Right renal cortex interstitium (tissue), 3 donors: ENCODE measurements around the gene LTBP4. TPM values are rescaled to one million over a fixed set of nuclear protein-coding genes. Genes with fewer than 3 reads are reported as not detected.
"Not testable (repeated sequence)": the region's sequence is repeated elsewhere in the genome, so short reads cannot be mapped to it uniquely, and the experiment has no call there.

Source experiments
- DNase-seq, 3 donors: peaks; one replicate each; pipeline ENCODE4 v3.0.0-alpha.2; 2013; ENCODE audit warnings: low read depth in 3 of 3, low spot score in 2 of 3
- polyA plus RNA-seq, 3 donors: library from polyadenylated mRNA; unstranded; fragments of 120-200 nt; gene quantifications; one replicate each; pipeline ENCODE4 v1.2.1, GENCODE V29; 2013; ENCODE audit not compliant: insufficient read length in 3 of 3

LTBP4 gene
- 100 to 1,000 TPM; 146 to 189 (median 159) TPM for polyA plus RNA-seq

- DNase-seq: no peak
These were observed at the start of gene LTBP4 for GRCh38 chr19:40601134-40601974. LTBP4 (plus strand) TSS chr19:40601369; CDS start chr19:40601388, 19 bp downstream.

GRCh38 chr19:40552848-40553247, 48.3 kb upstream of the LTBP4 start:
- no peak for DNase-seq

DNA sequence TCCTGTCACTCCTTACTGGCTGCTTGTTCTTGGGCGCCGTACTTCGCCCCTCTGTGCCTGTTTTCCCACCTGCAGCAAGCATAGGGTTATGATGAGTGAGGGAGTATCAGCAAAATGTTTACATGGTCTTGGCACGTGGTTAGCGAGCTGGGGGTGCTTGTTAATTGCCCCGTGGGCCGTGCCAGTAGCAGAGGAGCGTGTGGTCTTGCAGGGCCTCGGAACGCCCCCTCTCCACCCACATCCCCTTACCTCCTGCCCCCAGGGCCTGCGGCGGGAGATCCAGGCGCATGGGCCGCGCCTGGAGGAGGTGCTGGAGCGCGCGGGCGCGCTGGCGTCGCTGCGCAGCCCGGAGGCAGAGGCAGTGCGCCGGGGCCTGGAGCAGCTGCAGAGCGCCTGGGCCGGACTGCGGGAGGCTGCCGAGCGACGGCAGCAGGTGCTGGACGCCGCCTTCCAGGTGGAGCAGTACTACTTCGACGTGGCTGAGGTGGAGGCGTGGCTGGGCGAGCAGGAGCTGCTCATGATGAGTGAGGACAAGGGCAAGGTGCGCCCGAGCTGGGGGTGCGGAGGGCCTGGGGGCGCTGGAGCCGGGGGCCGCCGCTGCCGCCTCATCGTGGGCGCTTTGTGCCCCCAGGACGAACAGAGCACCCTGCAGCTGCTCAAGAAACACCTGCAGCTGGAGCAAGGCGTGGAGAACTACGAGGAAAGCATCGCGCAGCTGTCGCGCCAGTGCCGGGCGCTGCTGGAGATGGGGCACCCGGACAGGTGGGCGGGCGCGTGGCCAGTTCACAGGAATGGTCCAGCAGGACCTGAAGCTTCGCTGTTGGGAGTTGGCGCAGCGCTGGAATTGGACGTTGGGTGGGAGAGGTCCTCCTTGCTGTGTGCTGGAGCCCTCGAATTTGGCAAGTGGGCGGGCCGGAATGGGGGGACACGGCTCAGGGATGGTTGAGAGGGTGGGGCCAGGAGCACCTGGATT, 47.0 kb upstream of the LTBP4 start:
- no peak for DNase-seq

- DNase-seq: no peak
These were observed 45.0 kb upstream of the LTBP4 start for GRCh38 chr19:40555978-40556689.

GRCh38 chr19:40556953-40557530, 44.1 kb upstream of the LTBP4 start:
- DNase-seq: no peak

DNA sequence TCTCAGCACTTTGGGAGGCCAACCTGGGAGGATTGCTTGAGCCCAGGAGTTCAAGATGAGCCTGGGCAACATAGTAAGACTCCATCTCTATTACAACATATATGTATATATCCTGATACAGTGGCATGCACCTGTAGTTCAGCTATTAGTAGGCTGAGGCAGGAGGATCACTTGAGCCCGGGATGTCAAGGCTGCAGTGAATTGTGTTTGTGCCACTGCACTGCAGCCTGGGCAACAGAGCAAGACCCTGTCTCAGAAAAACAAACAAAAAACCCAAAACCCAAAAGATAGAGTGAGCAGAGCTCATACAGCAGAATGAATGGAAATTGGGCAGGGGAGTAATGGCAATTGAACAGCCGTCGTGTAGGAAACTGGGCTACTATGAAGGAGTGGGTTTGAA, 41.8 kb upstream of the LTBP4 start:
- no peak for DNase-seq

GRCh38 chr19:40560092-40560507, 41.1 kb upstream of the LTBP4 start:
- no peak for DNase-seq

DNA sequence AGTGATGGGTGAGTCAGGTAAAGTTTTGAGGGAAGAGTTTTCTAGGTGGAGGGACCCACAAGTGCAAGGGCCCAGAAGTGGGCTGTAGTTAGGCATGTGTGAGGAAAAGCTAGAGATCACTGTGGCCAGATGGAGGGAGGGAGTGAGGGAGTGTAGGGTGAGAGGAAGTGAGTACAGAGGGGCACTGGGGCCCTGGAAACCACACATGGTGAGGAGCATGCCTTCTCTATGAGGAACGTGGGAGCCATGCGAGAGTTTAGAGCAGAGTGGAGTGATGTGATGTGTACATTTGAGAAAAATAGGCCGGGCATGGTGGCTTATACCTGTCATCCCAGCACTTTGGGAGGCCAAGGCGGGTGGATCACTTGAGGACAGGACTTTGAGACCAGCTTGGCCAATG, 39.2 kb upstream of the LTBP4 start:
- DNase-seq: no peak

GRCh38 chr19:40564535-40564934, 36.6 kb upstream of the LTBP4 start:
- not testable (repeated sequence) for DNase-seq

DNA sequence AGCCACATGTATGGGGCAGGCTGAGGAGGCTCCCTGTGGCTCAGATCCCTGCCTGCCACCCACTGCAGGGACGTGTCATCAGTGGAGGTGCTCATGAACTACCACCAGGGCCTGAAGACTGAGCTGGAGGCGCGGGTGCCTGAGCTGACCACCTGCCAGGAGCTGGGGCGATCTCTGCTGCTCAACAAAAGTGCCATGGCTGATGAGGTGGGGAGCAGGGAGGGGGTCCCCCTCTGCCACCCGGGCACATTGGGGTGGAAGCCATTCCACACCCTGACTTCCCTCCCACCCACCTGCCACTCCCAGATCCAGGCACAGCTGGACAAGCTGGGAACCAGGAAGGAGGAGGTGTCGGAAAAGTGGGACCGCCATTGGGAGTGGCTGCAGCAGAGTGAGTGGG, 35.8 kb upstream of the LTBP4 start:
- DNase-seq: no peak

GRCh38 chr19:40565910-40566495, 35.2 kb upstream of the LTBP4 start:
- DNase-seq: no peak

- DNase-seq: no peak
These were observed 34.0 kb upstream of the LTBP4 start for GRCh38 chr19:40567040-40567749.

DNA sequence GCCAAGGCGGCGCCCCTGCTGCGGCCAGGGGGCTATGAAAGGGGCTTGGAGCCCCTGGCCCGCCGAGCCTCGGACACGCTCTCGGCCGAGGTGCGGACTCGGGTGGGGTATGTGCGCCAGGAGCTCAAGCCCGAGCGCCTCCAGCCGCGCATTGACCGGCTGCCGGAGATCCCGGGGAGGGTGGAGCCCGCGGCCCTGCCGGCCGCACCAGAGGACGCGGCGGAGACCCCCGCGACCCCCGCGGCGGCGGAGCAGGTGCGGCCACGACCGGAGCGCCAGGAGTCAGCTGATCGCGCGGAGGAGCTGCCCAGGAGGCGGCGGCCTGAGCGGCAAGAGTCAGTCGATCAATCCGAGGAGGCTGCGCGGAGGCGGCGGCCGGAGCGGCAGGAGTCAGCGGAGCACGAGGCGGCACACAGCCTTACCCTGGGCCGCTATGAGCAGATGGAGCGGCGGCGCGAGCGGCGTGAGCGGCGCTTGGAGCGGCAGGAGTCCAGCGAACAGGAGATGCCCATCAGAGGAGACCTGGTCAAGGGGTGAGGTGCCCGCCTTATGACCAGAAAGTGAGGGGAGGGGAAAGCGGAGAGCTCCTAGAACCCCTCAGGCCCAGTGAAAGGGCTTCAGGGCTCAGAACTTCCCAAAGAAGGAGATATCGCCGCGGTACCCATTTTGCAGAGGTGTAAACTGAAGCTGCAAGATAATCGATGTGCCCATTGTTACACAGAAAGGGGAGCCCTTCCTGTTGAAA, 33.2 kb upstream of the LTBP4 start:
- DNase-seq: no peak

GRCh38 chr19:40570313-40571004, 30.7 kb upstream of the LTBP4 start:
- DNase-seq: peak; percentile 85 to 93 (median 91)

DNA sequence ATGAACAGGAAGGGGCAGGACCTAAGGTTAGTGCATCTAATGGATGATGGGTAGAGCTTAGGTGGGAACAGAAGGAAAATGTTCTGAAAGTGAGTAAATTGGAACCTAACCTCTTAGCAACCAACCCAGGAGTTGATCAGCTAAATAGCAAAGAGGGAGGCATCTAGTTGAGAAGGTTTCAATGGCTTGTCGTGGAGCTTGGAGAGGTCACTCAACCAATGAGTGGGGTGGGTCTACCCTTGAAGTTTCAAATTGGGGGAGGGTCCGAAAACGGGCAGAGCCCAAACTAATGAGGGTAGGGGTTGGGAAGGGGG, 30.2 kb upstream of the LTBP4 start:
- no peak for DNase-seq

GRCh38 chr19:40571831-40572495, 29.2 kb upstream of the LTBP4 start:
- DNase-seq: no peak

- no peak for DNase-seq
These were observed 25.8 kb upstream of the LTBP4 start for GRCh38 chr19:40575326-40575725.

- DNase-seq: no peak
These were observed 25.0 kb upstream of the LTBP4 start for GRCh38 chr19:40576151-40576584.
